ENCODE measurements around the gene SPRY1. TPM values are rescaled to one million over a fixed set of nuclear protein-coding genes. Genes with fewer than 3 reads are reported as not detected.

The SPRY1 gene
- total RNA-seq, 1 experiment from 2014 or later, result 76.3 TPM

DNA sequence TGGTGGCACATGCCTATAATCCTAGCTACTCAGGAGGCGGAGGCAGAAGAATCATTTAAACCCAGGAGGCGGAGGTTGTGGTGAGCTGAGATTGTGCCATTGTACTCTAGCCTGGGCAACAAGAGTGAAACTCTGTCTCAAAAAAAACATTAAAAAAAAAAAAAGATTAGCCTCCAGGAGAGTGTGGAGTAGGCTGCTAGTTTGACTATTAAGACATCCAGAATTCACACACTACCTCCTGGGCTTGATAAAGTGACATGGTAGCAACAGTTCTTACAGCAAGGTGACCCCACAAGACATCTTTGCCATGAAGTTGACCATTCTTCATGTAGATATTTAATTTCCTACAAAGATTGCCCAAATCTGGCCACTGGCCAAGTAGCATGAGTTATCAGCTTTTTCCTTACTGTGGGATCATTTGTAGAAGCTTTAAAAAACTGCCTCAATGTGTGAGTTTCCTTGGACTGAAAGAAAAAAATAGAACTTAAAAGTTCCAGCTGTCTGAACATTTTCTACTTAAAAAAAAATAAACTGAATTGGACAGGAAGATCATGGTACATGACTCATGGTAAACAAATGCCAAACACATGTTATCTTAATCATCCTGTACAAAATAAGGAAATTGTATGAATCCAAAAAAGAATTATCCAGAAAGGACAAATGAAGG is 35.3 kb upstream of the SPRY1 start:
- Histone ChIP-seq H2AFZ (ENCODE audit: low read length) (no peak overlapping the region), H3K4ac (ENCODE audit: low read depth, low read length) (no peak overlapping the region), H3K27me3 (ENCODE audit: insufficient read depth, low read length) (no peaks in the 10 kb centered on the region; the same call in 1 of the 2 replicates), H4K8ac (replicated peaks; ENCODE audit: insufficient read length, low read depth, low read length) (no peak overlapping the region), H3K4me2 (ENCODE audit: insufficient read depth, insufficient read length, low read length) (no peak overlapping the region), H3K4me1 (ENCODE audit: insufficient read depth, low read length) (no peaks in the 10 kb centered on the region), H2BK120ac (ENCODE audit: low read depth, low read length, poor library complexity, severe bottlenecking) (no peak overlapping the region), H4K20me1 (ENCODE audit: control insufficient read depth, insufficient read depth, insufficient read length) (no peaks in the 10 kb centered on the region), H3K9ac (ENCODE audit: extremely low read depth, insufficient read length, low read length) (no peak overlapping the region), H2BK15ac (ENCODE audit: low read depth, low read length) (no peak overlapping the region), H3K9me3 (ENCODE audit: control insufficient read depth, low read depth, low read length) (no peaks in the 10 kb centered on the region), H2BK12ac (ENCODE audit: insufficient read length, low read depth, low read length) (no peak overlapping the region), H3K27ac (ENCODE audit: insufficient read length, low read depth, low read length) (no peak overlapping the region), H3K14ac (ENCODE audit: insufficient read depth, low read length) (no peak overlapping the region), H3K23ac (ENCODE audit: insufficient read length, low read depth, low read length) (no peak overlapping the region), H4K5ac (ENCODE audit: insufficient read length, low read depth, low read length) (no peak overlapping the region), H4K91ac (ENCODE audit: insufficient read length, low read depth, low read length) (no peak overlapping the region), H3K79me1 (ENCODE audit: insufficient read depth, low read depth, low read length, poor library complexity, severe bottlenecking) (no peaks in the 10 kb centered on the region), H3K79me2 (ENCODE audit: insufficient read depth, low read length) (no peaks in the 10 kb centered on the region), H3T11ph (ENCODE audit: low read length) (no peak overlapping the region), H2BK5ac (ENCODE audit: insufficient read length, low read length) (no peak overlapping the region), H3K18ac (ENCODE audit: insufficient read length, low read depth, low read length) (no peak overlapping the region), H2AK5ac (ENCODE audit: insufficient read length, low read length) (no peak overlapping the region), H2BK20ac (ENCODE audit: low read depth, low read length, poor library complexity, severe bottlenecking) (no peak overlapping the region), H3K23me2 (ENCODE audit: insufficient read length, low read depth, low read length, poor library complexity, severe bottlenecking) (no peaks in the 10 kb centered on the region), H3K56ac (ENCODE audit: insufficient read length, low read depth, low read length) (no peak overlapping the region)
- Mint-ChIP-seq H3K27me3 (ENCODE audit: low read depth) (no peaks in the 10 kb centered on the region), H3K36me3 (ENCODE audit: insufficient read depth in 1 of 3, low read depth in 3 of 3) (peaks cover 4 to 19% (median 8%) of the 10 kb centered on the region in 3 experiments; a peak in 5 of 7 replicates), H3K9me3 (peaks cover 12 to 16% of the 10 kb centered on the region in 2 experiments), H3K4me3 (no peak overlapping the region), H3K4me1 (peaks cover 11 to 12% of the 10 kb centered on the region in 2 experiments), H3K27ac (no peak overlapping the region)
- no peak for DNase-seq
- whole genome bisulfite sequencing (ENCODE audit: extremely low coverage, insufficient read length, low lambda C conversion rate), result no CpG with 5 or more reads among the region's 2 CpGs
- TF ChIP-seq, protein P1, sequence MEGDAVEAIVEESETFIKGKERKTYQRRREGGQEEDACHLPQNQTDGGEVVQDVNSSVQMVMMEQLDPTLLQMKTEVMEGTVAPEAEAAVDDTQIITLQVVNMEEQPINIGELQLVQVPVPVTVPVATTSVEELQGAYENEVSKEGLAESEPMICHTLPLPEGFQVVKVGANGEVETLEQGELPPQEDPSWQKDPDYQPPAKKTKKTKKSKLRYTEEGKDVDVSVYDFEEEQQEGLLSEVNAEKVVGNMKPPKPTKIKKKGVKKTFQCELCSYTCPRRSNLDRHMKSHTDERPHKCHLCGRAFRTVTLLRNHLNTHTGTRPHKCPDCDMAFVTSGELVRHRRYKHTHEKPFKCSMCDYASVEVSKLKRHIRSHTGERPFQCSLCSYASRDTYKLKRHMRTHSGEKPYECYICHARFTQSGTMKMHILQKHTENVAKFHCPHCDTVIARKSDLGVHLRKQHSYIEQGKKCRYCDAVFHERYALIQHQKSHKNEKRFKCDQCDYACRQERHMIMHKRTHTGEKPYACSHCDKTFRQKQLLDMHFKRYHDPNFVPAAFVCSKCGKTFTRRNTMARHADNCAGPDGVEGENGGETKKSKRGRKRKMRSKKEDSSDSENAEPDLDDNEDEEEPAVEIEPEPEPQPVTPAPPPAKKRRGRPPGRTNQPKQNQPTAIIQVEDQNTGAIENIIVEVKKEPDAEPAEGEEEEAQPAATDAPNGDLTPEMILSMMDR (conservative IDR thresholded peaks at IDR 0.05), result no peak

Measured in H9 (cell line).